ENCODE measurements around the gene DPYD.

DPYD gene

DNA sequence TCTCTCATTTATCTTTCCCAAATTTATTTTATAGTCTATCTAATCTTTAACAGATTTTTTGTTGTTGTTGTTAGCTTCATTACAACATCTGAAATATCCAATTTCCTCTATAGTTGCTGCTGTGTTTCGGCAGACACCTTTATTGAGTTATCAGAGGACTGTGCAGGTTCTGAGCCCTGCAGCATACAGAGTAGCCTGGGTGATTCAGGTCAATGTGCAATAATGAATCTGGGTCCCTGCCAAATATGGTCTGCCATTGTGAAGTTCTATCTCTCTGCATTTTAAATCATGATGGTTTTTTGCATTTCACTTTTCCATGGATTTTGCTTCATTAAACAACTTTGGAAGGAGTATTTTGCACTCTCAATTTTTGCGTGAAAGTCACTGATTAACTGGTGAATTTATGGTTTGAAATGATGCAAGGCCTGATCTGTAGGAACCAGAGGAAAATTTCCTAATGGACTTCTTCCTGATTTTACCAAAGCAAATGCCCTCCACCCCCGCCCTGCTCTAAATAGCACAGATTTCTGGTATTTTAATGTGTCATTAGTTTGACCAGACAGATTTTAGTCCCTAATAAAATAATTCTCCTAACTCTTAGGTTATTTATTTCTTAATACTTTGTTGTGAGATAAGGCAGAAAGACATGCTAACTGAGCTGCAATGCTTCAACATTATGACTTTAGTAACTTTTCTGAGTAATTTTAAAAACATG is 797.0 kb downstream of the DPYD start:
- DNase-seq: no peak

GRCh38 chr1:97120806-97121205 is 800.0 kb downstream of the DPYD start:
- DNase-seq: no peak

DNA sequence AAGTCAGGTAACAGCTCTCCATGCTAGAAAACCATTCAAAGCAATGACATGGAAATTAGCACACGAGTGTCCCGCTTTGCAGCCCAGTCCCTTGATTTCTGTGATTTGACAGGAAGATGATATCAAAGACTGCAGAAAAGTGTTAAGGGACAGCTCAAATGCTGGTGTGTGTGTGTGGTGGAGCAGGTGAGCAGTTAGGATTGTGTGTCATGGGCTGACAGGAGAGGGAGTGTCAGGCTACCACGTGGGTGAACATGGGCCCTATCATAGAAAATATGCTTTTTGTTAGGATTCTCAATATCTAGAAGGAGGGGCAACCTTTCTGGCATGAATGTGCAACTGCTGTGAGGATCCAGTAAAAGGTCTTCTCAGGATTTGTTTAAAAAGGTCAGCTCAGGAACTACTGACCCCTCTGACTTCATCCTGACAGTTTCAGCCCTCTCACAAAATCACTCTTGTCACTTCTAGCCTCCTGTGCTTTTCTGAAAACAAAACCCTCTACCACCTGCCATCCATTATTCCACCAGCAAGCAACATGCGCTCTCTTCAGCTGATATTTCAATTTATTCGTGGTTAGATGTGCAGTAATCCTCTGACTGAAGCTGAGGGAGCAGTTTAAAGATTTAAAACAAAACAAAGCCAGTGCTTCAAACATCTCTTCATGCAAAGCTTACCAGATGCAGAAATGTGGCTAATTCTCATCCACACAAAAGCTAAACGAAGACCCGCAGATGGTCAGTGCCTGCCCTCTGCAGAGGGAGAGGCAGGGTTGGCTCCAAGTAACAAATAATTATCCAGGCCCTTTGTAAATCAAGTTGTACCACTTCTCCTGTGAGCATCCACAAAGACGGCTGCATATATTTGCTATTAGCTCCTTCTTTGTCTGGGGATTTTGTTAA is 801.3 kb downstream of the DPYD start:
- no peak for DNase-seq

- no peak for DNase-seq
Measured at GRCh38 chr1:97114842-97115241, 806.0 kb downstream of the DPYD start.

GRCh38 chr1:97112442-97112841 is 808.4 kb downstream of the DPYD start:
- DNase-seq: no peak

GRCh38 chr1:97108179-97108578 is 812.7 kb downstream of the DPYD start:
- no peak for DNase-seq

DNA sequence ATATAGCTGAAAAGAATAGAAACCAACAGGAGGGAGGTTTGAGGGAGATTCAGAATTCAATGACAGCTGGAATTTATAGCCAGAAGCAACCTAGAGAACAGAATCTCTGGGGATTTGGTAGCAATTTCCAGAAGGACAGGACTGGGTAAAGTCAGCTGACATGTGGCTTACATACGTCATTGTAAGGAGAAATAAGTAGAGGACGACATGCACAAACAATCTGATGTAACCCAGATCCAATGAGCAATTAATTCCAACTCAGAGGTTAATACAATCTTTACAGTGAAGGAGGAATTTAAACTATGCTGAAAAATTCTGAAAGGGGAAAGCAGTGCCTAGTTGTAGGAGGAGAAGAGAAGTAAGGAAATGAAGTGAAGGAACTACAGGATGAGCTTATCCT is 815.3 kb downstream of the DPYD start:
- DNase-seq: no peak

DNA sequence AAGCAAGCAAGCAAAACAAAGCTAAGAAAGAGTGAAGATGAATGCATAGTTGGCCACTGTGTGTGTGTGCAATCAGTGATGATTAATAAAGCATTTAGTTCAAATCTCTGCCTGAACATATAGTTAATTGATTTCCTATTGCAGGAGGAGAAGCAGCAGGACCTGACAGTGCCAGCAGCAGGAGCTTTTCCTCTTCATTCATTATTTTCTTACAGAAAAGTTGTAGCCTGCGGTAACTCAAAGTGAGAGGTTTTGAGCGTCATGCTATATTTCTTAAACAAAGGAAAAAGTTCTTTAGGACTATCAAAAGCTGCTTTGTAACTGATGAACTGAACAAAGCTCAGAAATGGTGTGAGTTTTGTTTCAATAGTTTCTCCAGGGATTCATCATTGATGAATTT is 819.3 kb downstream of the DPYD start:
- DNase-seq: no peak

DNA sequence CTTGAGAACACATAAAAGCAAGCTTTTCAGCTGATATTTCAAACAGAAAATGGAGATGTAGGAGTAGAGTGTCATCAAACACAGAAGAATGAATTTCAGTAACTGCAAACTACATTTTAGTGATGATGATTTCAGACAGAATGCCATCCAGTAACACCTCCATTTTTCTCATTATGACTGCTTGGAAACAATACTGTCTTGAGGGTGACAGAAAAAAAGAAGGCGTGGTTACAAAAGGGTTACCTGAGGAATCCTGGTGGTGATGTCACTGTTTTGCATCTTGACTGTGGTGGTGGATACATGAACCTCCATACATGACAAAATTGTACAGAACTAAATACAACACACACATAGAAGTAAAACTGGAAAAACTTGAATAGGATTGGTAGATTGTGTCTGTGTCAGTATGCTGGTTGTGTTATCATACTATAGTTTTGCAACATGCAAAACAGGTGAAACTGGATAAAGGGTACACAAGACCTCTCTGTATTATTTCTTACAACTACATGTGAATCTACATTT is 823.4 kb downstream of the DPYD start:
- DNase-seq: no peak

GRCh38 chr1:97095764-97096163 is 825.1 kb downstream of the DPYD start:
- DNase-seq: no peak

DNA sequence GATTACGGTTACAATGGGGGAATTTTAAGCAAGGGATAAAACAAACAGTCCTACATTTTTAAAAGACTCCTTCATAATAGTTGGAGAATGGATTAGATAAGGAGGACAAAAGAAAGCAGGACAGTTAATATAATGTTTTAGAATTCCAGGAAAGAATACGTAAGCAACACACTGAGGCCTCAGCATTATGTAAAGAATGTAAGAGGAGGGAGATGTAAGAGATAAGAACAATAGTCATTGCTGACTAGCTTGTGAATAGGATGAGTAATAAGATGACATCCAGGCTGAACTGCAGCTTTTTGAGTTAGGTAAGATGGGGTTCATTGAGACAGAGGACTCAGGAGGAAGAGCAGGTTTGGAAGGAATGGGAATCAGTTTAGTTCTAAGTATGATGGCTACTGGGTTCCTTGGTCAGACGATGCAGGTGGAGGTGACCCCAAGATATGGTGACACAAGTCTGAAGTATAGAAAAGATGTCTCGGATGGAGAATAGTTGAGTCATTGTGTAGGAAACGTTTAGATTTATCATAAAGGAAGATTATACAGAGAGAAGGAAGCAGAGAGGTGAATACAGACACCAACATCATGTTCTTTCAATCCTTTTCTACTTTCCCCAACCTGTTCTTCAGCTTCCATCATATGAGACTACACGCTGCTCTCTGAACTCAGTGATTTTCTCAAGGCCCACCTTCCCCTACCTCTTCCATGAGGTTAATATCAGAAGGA is 826.4 kb downstream of the DPYD start:
- DNase-seq: no peak

GRCh38 chr1:97093741-97094140 is 827.1 kb downstream of the DPYD start:
- DNase-seq: no peak

DNA sequence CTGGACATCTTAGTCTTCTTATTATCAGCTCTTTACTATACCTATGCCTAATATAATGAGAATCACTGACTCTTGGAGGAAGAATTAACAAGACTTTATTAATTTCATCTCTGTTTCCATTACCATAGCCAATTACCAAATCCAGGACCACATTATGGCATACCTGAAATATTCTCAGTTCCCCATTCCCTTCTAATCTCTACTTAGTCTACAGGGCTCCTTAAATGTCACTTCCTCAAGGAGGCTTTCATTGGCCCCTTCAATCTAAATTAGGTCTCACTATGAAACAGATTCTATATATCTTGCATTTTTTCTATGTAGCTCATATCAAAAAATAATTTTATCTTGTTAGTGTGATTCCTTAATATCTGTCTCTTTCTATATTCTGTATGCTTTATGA is 828.0 kb downstream of the DPYD start:
- no peak for DNase-seq

DNA sequence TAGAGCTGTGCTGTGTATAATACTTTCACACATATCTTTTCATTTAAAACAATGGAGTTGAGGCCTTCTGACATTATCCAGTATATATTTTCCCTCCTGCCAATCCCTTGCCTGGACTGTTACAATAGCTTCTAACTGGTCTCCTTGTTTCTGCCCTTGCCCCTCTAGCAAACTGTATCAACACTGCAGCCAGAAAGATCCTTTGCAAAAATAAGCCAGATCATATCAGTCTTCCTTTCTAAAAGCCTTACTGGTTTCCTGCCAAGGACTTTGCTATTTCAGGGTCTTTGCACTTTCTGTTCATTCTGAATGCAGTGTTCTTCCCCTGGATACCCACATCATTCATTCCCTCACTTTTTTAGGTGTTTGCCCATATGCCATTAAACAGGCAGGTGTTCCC is 829.2 kb downstream of the DPYD start:
- DNase-seq: peak; percentile 10

DNA sequence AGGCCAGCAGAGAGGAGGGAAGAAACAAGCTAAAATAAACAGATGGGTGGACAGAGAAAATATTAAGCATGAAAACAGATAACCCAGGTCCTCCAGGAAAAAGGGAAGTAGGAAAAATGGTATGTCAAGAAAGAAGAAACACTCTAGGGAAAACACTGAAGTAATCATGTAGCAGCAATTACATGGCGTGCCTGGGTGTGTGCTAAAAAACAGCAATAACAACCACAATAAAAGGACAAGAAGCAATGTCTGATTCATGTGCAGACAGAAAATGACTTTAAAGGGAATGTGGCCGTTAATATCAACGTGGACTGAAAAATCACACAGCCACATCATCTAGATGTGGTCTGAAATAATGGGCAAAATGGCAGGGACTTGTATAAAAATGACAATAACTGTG is 829.6 kb downstream of the DPYD start:
- DNase-seq: no peak

GRCh38 chr1:97090725-97091124 is 830.1 kb downstream of the DPYD start:
- DNase-seq: no peak

DNA sequence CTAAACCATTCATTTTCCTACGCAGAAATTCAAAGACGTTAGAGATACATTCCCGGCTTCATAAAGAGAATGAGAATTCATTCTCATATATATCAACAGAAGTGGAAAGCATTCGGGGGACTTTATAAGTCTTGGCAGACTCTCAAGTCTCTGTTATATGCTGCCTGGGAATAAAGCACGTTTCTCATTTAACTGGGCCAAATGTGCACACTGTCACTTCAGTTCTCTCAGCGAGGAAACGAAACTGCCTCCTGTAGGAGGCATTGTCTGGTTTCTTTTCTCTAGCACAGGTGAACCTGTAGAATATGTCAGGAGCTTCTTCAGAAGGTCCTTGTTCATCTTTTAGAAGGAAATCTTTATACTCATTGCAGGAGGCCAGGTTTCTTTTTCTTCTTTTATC is 831.7 kb downstream of the DPYD start:
- no peak for DNase-seq

GRCh38 chr1:97088391-97088790 is 832.4 kb downstream of the DPYD start:
- no peak for DNase-seq

DNA sequence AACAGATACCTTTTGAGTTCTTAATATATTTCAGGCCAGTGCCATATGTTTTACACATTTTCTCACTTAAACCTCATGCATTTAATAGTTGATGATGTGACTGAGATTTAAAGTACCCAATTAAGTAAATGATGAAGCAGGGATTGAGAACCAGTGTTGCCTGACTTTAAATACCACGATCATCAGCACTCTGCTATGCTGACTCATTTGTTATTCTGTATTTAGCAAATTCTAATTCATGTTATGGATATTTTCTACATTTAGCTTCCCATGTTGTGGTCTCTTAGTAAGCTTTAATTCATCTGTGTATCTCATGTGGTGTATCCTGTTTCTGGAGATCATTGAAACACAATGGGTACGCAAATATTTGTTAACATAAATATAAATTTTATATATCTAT is 836.3 kb downstream of the DPYD start:
- DNase-seq: no peak

DNA sequence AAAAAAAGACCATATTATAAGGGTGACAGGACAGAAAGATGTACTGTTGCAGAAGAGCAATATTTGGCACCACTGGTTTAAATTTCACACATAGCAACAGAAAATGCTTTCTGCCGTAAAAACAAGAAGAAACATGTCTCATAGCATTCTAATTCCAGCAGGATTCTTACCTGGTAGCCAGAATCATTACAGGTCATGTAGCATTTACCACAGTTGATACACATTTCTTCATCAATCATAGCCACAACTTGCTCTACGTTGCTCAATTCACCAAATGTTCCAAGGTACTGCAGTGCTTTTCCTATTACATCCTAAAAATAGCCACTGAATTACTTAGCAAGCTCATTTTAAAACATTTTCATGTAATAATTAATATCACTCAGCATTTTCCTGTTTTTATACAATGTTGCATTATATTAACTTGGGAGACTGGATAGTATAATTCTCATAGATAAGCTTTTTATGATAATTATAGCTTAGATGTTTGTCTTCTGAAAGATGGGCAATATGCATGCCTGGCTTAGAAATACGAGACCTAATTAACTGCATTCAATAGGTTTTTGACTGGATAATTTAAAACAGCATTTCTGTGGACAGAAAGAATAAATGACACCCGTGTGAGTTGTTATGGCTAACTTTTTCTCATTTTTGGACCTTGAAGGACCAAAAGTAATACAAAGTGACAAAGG is 838.5 kb downstream of the DPYD start:
- DNase-seq: no peak

- DNase-seq: no peak
Measured at GRCh38 chr1:97078872-97079271, 842.0 kb downstream of the DPYD start.

DNA sequence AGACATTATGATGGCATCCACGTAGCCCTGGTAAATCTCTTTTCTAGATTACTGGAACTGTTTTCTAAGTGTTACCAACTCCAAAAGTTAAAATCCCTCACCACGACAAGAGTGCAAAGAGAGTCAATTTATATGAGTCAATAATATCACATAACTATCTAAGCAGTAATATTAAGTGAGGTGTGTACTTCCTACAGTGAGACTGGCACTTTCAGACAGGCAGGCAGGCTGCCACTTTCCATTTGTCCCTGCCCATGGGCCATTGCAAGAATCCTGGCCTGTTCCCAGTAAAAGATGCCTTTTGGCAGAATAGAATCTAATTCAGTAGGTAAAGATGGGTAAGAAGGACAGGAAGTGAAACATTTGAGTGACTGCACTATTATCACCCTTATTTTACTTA is 843.6 kb downstream of the DPYD start:
- DNase-seq: no peak

GRCh38 chr1:97074771-97075170 is 846.1 kb downstream of the DPYD start:
- no peak for DNase-seq
